G401.6 (cell line): ENCODE results near the gene SNRK.

Source experiments
- FAIRE-seq: peaks from 2 replicates; lab custom pipeline; 2012; peaks lifted over from hg19 to GRCh38; lab: Jason Lieb, UNC

Gene SNRK

GRCh38 chr3:43309372-43310305, 23.3 kb downstream of the SNRK start:
- FAIRE-seq: no peak

- FAIRE-seq: no peak
Measured at GRCh38 chr3:43316783-43317460, 30.6 kb downstream of the SNRK start.

GRCh38 chr3:43317461-43318316, 31.3 kb downstream of the SNRK start:
- FAIRE-seq: no peak

GRCh38 chr3:43319376-43319775, 33.0 kb downstream of the SNRK start:
- no peak for FAIRE-seq

GRCh38 chr3:43319794-43320193, 33.5 kb downstream of the SNRK start:
- no peak for FAIRE-seq

GRCh38 chr3:43320288-43320687, 33.9 kb downstream of the SNRK start:
- FAIRE-seq: no peak

- FAIRE-seq: no peak
Measured at GRCh38 chr3:43323541-43323940, 37.2 kb downstream of the SNRK start.

- FAIRE-seq: no peak
Measured at GRCh38 chr3:43326891-43327581, 40.7 kb downstream of the SNRK start.

GRCh38 chr3:43327582-43327979, 41.2 kb downstream of the SNRK start:
- no peak for FAIRE-seq

GRCh38 chr3:43328653-43329052, 42.3 kb downstream of the SNRK start:
- no peak for FAIRE-seq

- FAIRE-seq: peak; percentile 27
Measured at GRCh38 chr3:43330981-43331380, 44.6 kb downstream of the SNRK start.

- FAIRE-seq: no peak
Measured at GRCh38 chr3:43331381-43331780, 45.0 kb downstream of the SNRK start.

- no peak for FAIRE-seq
Measured at GRCh38 chr3:43334976-43335375, 48.6 kb downstream of the SNRK start.

GRCh38 chr3:43335799-43336198, 49.5 kb downstream of the SNRK start:
- no peak for FAIRE-seq

GRCh38 chr3:43338295-43338694, 52.0 kb downstream of the SNRK start:
- no peak for FAIRE-seq

GRCh38 chr3:43340403-43340802, 54.1 kb downstream of the SNRK start:
- FAIRE-seq: no peak

GRCh38 chr3:43341788-43342187, 55.4 kb downstream of the SNRK start:
- no peak for FAIRE-seq

- no peak for FAIRE-seq
Measured at GRCh38 chr3:43343185-43343584, 56.8 kb downstream of the SNRK start.

GRCh38 chr3:43343815-43344214, 57.5 kb downstream of the SNRK start:
- FAIRE-seq: no peak

GRCh38 chr3:43344520-43344919, 58.2 kb downstream of the SNRK start:
- FAIRE-seq: no peak

- no peak for FAIRE-seq
Measured at GRCh38 chr3:43345246-43345645, 58.9 kb downstream of the SNRK start.

- no peak for FAIRE-seq
Measured at GRCh38 chr3:43345877-43346276, 59.5 kb downstream of the SNRK start.
